Type B pancreatic cell (in vitro differentiated cells): ENCODE results near the gene MUC4. TPM values are rescaled to one million over a fixed set of nuclear protein-coding genes. Genes with fewer than 3 reads are reported as not detected.
"Not testable (repeated sequence)": the region's sequence is repeated elsewhere in the genome, so short reads cannot be mapped to it uniquely, and the experiment has no call there.

Experiments used
- DNase-seq: peaks from one replicate; pipeline ENCODE4 v3.0.0; 2021; ENCODE audit warnings: mixed read lengths; ENCODE audit not compliant: unreplicated experiment; ENCODE audit errors: extremely low spot score
- H3K27ac Mint-ChIP-seq: 2 replicates; pipeline ENCODE4 v1.8.0; 2021; ENCODE audit warnings: mild to moderate bottlenecking, mixed read lengths
- H3K27me3 Mint-ChIP-seq: 2 replicates; pipeline ENCODE4 v1.8.0; 2021; ENCODE audit warnings: mixed read lengths
- H3K36me3 Mint-ChIP-seq: 2 replicates; pipeline ENCODE4 v1.8.0; 2021; ENCODE audit warnings: mixed read lengths
- H3K4me1 Mint-ChIP-seq: one replicate; pipeline ENCODE4 v1.8.0; 2021; ENCODE audit warnings: mixed read lengths; ENCODE audit not compliant: unreplicated experiment
- H3K4me3 Mint-ChIP-seq: 2 replicates; pipeline ENCODE4 v1.8.0; 2021; ENCODE audit warnings: mild to moderate bottlenecking, mixed read lengths
- H3K9me3 Mint-ChIP-seq: 2 replicates; pipeline ENCODE4 v1.8.0; 2021; ENCODE audit warnings: mixed read lengths
- CTCF ChIP-seq: fragments of 200-600 bp; sonication (generic); conservative IDR thresholded peaks from 2 replicates; pipeline ENCODE4 v1.5.0; 2021; ENCODE audit warnings: antibody characterized with exemption, mild to moderate bottlenecking
- total RNA-seq: library from RNA; stranded (reverse); gene quantifications from 2 replicates; pipeline ENCODE4 v1.2.1, GENCODE V29; 2021; ENCODE audit warnings: low replicate concordance

Gene MUC4
- total RNA-seq, 1 donor from 2014 or later, result 2.4 TPM

DNA sequence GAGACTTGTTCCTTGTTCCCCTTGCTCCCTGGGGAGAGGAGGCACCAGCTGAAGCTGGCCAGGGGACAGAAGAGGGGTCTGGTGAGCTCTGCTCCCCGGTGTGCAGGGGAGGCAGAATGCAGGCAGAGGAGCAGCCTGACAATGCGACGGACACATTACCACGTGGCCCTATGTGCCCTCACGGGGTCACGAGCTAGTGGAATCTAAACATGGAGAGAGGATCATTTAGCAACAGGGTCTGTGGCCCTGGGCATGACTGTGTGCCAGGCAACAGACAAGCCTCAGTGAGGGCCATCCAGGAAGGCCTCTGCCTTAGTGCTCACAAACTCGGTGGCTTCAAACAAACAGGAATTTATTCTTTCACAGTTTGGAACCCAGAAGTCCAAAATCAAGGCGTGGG lies 8.5 kb upstream of the MUC4 start:
- no peaks in the 10 kb centered on the region for H3K9me3 Mint-ChIP-seq
- no peak for DNase-seq
- no peak for TF ChIP-seq CTCF
- peaks cover 6% of the 10 kb centered on the region for H3K4me1 Mint-ChIP-seq
- no peak overlapping the region for H3K4me3 Mint-ChIP-seq
- peaks cover 10% of the 10 kb centered on the region for H3K27me3 Mint-ChIP-seq
- H3K27ac Mint-ChIP-seq, result no peak overlapping the region
- H3K36me3 Mint-ChIP-seq, result no peaks in the 10 kb centered on the region

- H3K9me3 Mint-ChIP-seq, result no peaks in the 10 kb centered on the region
- TF ChIP-seq CTCF, result no peak
- H3K4me1 Mint-ChIP-seq, result peaks cover under 1% of the 10 kb centered on the region
- H3K36me3 Mint-ChIP-seq, result no peaks in the 10 kb centered on the region
- H3K4me3 Mint-ChIP-seq, result no peak overlapping the region
- no peak for DNase-seq
- no peak overlapping the region for H3K27ac Mint-ChIP-seq
- H3K27me3 Mint-ChIP-seq, result peaks cover 13% of the 10 kb centered on the region
These were observed 6.6 kb upstream of the MUC4 start for GRCh38 chr3:195818301-195818700.

DNA sequence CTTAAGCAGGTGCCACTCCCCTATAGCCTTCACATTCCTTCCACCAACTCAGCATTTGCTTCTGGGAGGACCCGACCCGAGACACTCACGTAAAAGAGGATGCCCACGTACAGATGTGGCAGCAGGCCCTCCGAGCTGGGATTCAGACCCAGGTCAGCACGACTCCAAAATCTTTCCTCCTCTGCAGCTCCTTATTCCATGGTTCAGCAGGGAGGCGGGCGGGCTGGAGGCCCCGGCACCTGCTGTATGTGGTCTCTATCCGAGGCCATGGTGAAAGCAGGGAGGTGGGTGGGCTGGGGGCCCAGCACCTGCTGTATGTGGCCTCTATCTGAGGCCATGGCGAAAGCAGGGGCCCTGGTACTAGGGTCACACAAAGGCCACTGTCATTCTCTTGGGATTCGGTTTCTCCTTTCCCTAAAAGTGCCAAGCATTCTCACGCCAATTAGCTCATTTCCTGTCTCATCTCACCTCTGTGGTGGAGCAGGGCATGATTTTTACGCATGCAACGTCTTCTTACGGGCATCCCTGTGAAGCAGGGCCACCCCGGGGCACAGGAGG lies 5.9 kb upstream of the MUC4 start:
- Mint-ChIP-seq H3K4me3 (no peak overlapping the region), H3K36me3 (no peaks in the 10 kb centered on the region), H3K27me3 (peaks cover 14% of the 10 kb centered on the region), H3K4me1 (no peaks in the 10 kb centered on the region), H3K9me3 (no peaks in the 10 kb centered on the region), H3K27ac (no peak overlapping the region)
- no peak for TF ChIP-seq CTCF
- no peak for DNase-seq

GRCh38 chr3:195816276-195816913 lies 4.7 kb upstream of the MUC4 start:
- H3K9me3 Mint-ChIP-seq, H3K27ac Mint-ChIP-seq, H3K4me1 Mint-ChIP-seq, H3K4me3 Mint-ChIP-seq, H3K36me3 Mint-ChIP-seq, DNase-seq: not testable (repeated sequence)
- H3K27me3 Mint-ChIP-seq, result peaks cover 13% of the 10 kb centered on the region

DNA sequence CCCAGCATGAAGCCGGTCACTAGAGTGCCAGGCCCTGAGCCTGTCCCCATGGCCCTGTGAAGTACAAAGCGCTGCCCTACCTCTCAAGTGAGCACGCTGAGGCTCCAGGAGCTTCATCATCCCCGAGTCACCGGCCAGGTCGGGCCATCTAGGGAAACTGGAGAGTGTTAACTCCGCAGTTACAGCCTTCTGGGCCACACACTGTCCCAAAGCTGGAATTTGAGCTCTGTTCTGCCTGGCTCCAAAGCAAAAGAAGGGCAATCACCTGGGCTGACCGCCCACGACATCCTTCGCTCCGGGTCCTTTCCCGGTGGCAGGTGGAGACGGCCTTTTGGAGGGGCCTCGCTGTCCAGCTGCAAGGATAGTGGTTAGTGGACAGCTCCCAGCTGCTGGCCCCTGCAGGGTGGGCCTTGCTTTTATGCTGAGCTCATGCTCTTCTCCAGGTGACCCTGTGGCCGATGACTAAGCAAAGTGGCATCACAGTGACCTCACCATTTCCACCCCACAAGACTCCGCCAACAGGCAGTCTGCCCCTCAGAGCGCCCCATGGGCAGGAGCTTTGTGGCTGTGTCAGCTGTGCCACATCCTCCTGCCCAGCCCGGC lies 3.5 kb upstream of the MUC4 start:
- Mint-ChIP-seq H3K27ac (no peak overlapping the region), H3K27me3 (peaks cover 20% of the 10 kb centered on the region), H3K36me3 (no peaks in the 10 kb centered on the region), H3K4me1 (no peaks in the 10 kb centered on the region), H3K4me3 (no peak overlapping the region), H3K9me3 (no peaks in the 10 kb centered on the region)
- TF ChIP-seq CTCF, result no peak
- DNase-seq, result no peak

DNA sequence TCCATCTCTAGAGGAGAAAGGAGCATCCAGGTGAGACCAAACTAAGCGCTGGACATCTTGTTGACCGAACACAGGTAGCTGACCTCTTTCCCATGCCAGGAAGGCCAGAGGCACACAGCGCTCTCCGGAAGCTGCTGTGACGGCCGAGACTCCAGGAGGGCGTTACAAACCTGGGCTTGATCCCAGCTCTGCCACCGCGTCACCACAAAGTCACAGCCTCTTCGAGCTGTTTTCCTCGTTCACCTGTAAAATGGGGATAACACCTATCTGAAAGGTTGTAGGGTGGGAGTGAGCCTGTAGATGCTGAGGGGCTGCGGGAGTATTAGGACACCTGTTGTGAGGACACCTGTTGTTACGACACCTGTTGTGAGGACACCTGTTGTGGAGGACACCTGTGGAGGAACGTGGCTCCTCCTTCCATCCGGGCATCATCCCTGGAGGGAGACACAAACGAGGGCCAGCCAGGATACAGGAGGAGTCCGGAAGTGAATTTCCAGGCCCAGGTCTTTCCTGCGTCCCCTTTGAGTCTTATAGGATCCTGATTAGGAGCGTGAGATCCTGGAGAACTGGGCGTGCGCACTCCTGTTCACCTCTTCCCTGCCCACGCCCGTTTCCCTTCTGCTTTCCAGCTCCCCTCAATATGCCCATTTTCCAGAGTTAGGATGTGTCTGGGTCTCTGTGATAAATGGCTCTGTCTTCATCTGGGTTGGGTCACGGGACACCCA lies 2.3 kb upstream of the MUC4 start:
- no peak for TF ChIP-seq CTCF
- H3K4me3 Mint-ChIP-seq, result no peak overlapping the region
- no peak overlapping the region for H3K27ac Mint-ChIP-seq
- no peaks in the 10 kb centered on the region for H3K36me3 Mint-ChIP-seq
- peaks cover 20% of the 10 kb centered on the region for H3K27me3 Mint-ChIP-seq
- H3K4me1 Mint-ChIP-seq, result peaks cover 4% of the 10 kb centered on the region
- no peaks in the 10 kb centered on the region for H3K9me3 Mint-ChIP-seq
- no peak for DNase-seq
